ENCODE results near the gene RAB44.
"Not testable (repeated sequence)": the region's sequence is repeated elsewhere in the genome, so short reads cannot be mapped to it uniquely, and the experiment has no call there.

The RAB44 gene

GRCh38 chr6:36688063-36688738 lies 9.4 kb upstream of the RAB44 start:
- no peak for DNase-seq

GRCh38 chr6:36688739-36689075 lies 8.9 kb upstream of the RAB44 start:
- DNase-seq, result no peak

GRCh38 chr6:36691011-36691410 lies 6.6 kb upstream of the RAB44 start:
- DNase-seq, result no peak

GRCh38 chr6:36691612-36692011 lies 6.0 kb upstream of the RAB44 start:
- no peak for DNase-seq

GRCh38 chr6:36692220-36692619 lies 5.4 kb upstream of the RAB44 start:
- peak; percentile 56 for DNase-seq

GRCh38 chr6:36692861-36693702 lies 4.5 kb upstream of the RAB44 start:
- no peak for DNase-seq

GRCh38 chr6:36694616-36695015 lies 3.0 kb upstream of the RAB44 start:
- no peak for DNase-seq

- DNase-seq, result no peak
Observed at GRCh38 chr6:36695414-36695813, 2.2 kb upstream of the RAB44 start.

GRCh38 chr6:36698196-36698595 lies 570 bp downstream of the RAB44 start:
- no peak for DNase-seq

GRCh38 chr6:36698871-36699271 lies 1.2 kb downstream of the RAB44 start:
- no peak for DNase-seq

- no peak for DNase-seq
Observed at GRCh38 chr6:36699348-36699747, 1.7 kb downstream of the RAB44 start.

GRCh38 chr6:36700071-36700812 lies 2.6 kb downstream of the RAB44 start:
- DNase-seq, result no peak

GRCh38 chr6:36700831-36701230 lies 3.2 kb downstream of the RAB44 start:
- no peak for DNase-seq

GRCh38 chr6:36701401-36701991 lies 3.9 kb downstream of the RAB44 start:
- DNase-seq, result peak; percentile 20

GRCh38 chr6:36702656-36703055 lies 5.0 kb downstream of the RAB44 start:
- DNase-seq, result no peak

GRCh38 chr6:36703081-36703606 lies 5.5 kb downstream of the RAB44 start:
- no peak for DNase-seq

- no peak for DNase-seq
Observed at GRCh38 chr6:36703982-36704381, 6.4 kb downstream of the RAB44 start.

GRCh38 chr6:36704961-36705577 lies 7.4 kb downstream of the RAB44 start:
- DNase-seq, result not testable (repeated sequence)

- no peak for DNase-seq
Observed at GRCh38 chr6:36706339-36706738, 8.7 kb downstream of the RAB44 start.

- DNase-seq, result no peak
Observed at GRCh38 chr6:36712816-36713215, 15.2 kb downstream of the RAB44 start.

- no peak for DNase-seq
Observed at GRCh38 chr6:36713846-36714245, 16.2 kb downstream of the RAB44 start.

- DNase-seq, result no peak
Observed at GRCh38 chr6:36714511-36714910, 16.9 kb downstream of the RAB44 start.

- no peak for DNase-seq
Observed at GRCh38 chr6:36715469-36715868, 17.8 kb downstream of the RAB44 start.
